Retinal pigment epithelial cell (primary cell): Measurements from ENCODE around the gene DDX52.

ENCODE experiments used
- DNase-seq: peaks from one replicate; pipeline ENCODE4 v3.0.0-alpha.2; 2010; ENCODE audit warnings: low read depth
- H3K4me3 ChIP-seq: 2 replicates; pipeline ENCODE4 v1.5.1; 2011; ENCODE audit warnings: mild to moderate bottlenecking, low read length, control low read depth, moderate library complexity
- TF ChIP-seq, protein P1 (sequence below): conservative IDR thresholded peaks from 2 replicates; pipeline ENCODE4 v1.5.1; 2011; ENCODE audit warnings: low read depth, low read length, control low read depth, inconsistent platforms

The DDX52 gene

DNA sequence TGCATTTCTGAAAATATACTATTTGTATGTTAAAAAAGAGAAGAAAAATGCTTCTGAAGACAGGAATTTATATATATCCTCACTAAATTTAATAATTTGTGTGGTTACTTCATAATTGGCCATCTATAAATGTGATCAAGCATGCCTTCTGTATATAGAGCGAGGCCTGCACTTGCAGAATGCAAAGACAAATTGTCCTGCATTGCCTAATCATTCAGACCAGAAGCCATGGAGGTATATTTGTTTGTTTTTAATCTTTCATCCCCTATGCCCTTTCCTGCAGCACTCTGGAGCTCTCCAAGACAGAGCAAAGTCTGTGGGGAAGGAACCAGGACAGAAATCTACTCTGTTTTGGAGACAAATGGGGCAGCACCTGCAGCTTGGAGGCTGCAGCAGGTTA lies 23.8 kb upstream of the DDX52 start:
- DNase-seq: no peak
- TF ChIP-seq, protein P1, sequence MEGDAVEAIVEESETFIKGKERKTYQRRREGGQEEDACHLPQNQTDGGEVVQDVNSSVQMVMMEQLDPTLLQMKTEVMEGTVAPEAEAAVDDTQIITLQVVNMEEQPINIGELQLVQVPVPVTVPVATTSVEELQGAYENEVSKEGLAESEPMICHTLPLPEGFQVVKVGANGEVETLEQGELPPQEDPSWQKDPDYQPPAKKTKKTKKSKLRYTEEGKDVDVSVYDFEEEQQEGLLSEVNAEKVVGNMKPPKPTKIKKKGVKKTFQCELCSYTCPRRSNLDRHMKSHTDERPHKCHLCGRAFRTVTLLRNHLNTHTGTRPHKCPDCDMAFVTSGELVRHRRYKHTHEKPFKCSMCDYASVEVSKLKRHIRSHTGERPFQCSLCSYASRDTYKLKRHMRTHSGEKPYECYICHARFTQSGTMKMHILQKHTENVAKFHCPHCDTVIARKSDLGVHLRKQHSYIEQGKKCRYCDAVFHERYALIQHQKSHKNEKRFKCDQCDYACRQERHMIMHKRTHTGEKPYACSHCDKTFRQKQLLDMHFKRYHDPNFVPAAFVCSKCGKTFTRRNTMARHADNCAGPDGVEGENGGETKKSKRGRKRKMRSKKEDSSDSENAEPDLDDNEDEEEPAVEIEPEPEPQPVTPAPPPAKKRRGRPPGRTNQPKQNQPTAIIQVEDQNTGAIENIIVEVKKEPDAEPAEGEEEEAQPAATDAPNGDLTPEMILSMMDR: no peak
- H3K4me3 ChIP-seq: no peak overlapping the region

DNA sequence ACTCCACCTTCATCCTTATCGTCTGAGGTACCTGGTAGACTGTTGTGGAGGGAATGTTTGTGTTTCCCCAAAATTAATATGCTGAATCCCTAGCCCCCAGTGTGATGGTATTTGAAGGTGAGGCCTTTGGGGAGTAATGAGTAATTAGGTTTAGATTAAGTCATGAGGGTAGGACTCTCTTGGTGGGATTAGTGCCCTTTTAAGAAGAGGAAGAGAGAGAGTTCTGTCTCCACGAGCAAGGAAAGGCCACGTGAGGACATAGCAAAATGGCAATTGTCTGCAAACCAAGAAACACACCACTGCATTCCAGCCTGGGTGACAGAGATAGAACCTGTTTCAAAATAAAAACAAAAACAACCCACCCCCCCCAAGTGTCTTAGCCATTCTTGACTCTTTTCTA lies 21.0 kb upstream of the DDX52 start:
- TF ChIP-seq, protein P1: no peak
- H3K4me3 ChIP-seq: no peak overlapping the region
- no peak for DNase-seq

DNA sequence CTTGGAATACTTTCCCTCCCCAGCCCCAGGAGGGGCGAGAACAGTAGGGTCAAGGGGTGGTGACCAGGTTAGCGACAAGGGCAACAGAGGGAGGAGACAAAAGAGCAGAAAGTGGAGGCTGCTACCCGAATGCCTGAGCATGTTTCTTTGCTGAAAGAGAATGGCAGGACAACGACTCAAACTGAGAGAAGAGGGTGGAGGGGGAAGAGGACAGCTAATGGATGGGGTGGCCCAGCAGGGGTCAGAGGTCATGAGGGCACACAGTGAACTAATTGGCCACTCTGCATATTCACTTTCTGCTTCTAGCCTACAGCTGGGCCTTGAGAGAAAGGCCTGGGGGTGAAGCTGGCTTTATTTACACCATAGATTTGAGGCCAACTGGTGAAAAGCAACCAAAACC lies 19.1 kb upstream of the DDX52 start:
- no peak for DNase-seq
- TF ChIP-seq, protein P1: no peak
- no peak overlapping the region for H3K4me3 ChIP-seq

DNA sequence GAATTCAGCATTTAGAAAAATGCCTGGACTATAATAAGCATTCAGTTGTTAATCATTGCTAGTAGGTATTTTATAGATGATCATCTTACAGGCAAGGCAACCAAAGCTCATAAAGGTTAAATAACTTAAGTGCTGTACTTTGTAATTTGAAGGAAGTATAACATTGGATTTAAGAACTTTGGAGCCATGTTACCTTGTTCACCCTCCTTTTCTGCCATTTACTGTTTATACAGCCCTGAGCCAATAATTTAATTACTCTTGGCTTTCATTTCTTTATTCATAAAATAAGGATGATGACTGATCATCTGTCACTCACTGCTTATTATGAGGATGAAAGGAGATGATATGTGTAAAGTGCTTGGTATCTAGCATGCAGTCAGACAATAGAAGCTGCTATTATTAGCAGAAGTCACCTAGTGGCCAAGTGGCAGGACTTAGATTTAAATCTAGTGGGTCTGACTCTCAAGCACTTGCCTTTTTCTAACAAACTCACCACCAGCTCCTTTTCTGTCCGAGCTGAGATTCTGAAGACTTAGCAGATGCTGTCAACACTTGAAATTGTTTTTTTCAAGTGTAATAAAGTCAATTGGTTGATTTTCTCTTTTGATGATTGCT lies 18.3 kb upstream of the DDX52 start:
- DNase-seq: no peak
- no peak overlapping the region for H3K4me3 ChIP-seq
- TF ChIP-seq, protein P1: no peak

DNA sequence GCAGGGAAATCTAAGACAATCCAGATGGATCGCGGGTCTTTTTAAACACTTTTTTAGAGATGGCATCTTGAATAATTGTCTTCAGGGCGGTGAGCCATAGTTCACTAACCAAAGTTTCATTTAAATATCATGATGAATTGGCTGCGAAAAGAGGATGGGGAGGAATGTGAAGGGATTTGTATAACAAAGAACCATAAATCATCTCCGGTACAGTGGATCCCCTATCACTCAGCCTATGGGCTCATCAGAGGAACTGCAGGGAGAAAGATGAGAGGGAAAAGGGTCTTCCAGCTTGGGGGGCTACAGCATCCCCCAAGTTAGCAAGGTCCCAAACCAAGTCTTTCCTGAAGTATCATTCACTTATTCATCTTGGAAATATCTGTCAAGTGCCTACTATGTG lies 16.7 kb upstream of the DDX52 start:
- DNase-seq: no peak
- no peak overlapping the region for H3K4me3 ChIP-seq
- TF ChIP-seq, protein P1: no peak

DNA sequence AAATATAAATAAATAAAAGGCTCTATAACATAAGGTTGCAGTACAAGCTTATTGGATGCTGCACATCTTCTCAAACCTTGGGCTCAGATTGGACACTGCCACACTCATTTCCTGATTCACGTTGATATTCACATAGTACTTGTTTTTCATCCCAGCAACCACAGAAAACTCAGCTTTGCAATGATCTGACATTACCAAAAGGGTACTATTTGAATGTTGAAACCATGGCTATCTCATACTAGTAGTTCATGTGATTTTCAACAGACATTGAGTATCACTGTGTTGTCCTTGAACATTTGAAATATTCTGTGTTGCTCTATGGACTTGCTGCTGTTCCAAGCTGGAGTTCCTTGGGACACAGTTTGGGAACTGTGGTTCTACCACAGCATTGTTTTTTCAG lies 14.0 kb upstream of the DDX52 start:
- TF ChIP-seq, protein P1: no peak
- H3K4me3 ChIP-seq: no peak overlapping the region

DNA sequence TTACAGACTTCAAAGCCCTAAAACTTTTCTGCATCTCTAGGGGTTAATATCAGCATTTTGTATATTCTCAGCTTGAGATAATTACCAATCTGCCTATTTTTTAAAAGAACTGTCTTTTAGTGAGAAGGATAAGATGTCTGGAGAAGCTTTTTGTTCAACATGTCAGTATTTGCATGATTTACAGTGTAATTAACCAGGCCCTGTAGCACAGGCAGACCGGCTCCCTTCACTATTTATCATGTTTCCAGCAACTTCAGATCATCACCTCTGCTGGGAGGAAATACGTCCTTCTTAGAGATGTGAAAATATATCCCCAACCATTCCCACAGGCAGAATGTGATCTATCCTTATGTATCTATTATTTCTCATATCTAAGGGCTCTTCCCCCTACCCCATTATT lies 8.6 kb upstream of the DDX52 start:
- DNase-seq: no peak
- H3K4me3 ChIP-seq: no peak overlapping the region
- TF ChIP-seq, protein P1: no peak

More for the DNA sequence above, 14.0 kb upstream of the DDX52 start:
- no peak for DNase-seq
